ENCODE measurements around the gene DGKI.

Gene DGKI

DNA sequence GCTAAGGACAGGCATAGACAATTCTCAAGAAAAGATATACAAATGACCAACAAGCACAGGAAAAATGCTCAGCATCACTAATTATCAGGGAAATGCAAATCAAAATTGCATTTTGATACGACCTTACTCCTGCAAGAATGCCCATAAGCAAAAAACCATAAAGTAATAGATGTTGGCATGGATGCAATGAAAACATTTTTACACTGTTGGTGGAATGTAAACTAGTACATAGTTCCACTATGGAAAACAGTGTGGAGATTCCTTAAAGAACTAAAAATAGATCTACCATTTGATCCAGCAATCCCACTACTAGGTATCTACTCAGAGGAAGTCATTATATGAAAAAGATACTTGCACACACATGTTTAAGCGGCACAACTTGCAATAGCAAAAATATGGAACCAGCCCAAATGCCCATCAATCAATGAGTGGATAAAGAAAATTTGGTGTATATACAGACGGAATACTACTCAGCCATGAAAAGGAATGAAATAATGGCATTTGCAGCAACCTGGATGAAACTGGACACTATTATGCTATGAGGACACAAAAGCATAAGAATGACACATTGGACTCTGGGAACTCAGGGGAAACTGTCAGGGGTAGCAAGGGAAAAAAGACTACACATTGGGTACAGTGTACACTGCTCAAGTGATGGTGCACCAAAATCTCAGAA is 59.3 kb downstream of the DGKI start:
- Histone ChIP-seq H3K79me2 (ENCODE audit: insufficient read depth, low read depth) (no peaks in the 10 kb centered on the region), H3K4me1 (ENCODE audit: low read depth, poor library complexity, severe bottlenecking) (no peaks in the 10 kb centered on the region), H3K4me2 (no peak overlapping the region), H3K27me3 (ENCODE audit: insufficient read depth, low read depth) (no peaks in the 10 kb centered on the region), H2AFZ (ENCODE audit: low read depth) (no peak overlapping the region), H3K4me3 (IDR thresholded peaks at IDR 0.05; ENCODE audit: insufficient read depth, low read depth, low read length) (no peak overlapping the region), H4K20me1 (ENCODE audit: insufficient read depth) (no peaks in the 10 kb centered on the region), H3K27ac (no peak overlapping the region), H3K36me3 (ENCODE audit: insufficient read depth) (no peaks in the 10 kb centered on the region), H3K9ac (no peak overlapping the region)
- TF ChIP-seq, protein P1, sequence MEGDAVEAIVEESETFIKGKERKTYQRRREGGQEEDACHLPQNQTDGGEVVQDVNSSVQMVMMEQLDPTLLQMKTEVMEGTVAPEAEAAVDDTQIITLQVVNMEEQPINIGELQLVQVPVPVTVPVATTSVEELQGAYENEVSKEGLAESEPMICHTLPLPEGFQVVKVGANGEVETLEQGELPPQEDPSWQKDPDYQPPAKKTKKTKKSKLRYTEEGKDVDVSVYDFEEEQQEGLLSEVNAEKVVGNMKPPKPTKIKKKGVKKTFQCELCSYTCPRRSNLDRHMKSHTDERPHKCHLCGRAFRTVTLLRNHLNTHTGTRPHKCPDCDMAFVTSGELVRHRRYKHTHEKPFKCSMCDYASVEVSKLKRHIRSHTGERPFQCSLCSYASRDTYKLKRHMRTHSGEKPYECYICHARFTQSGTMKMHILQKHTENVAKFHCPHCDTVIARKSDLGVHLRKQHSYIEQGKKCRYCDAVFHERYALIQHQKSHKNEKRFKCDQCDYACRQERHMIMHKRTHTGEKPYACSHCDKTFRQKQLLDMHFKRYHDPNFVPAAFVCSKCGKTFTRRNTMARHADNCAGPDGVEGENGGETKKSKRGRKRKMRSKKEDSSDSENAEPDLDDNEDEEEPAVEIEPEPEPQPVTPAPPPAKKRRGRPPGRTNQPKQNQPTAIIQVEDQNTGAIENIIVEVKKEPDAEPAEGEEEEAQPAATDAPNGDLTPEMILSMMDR (conservative IDR thresholded peaks at IDR 0.05; ENCODE audit: low read depth, low read length): no peak

DNA sequence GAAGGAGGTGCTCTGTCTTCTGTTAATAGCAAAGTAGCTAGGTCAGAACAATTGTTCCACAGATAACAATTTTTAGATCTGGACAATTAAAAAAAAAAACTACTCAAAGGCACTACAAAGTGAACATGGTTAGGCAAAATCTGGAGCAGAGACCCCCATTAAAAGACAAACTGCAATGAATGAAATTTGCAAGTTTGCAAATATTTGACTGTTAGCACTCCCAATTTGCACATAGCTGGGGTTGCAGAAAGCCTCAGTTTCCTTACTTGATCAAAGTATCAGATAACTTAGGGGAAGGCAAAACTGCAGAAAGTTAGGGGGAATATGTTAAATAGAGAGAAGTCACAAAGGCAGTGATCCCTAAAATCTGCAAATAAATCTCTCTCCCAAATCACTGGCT is 68.3 kb downstream of the DGKI start:
- Histone ChIP-seq H2AFZ (ENCODE audit: low read depth) (no peak overlapping the region), H3K36me3 (ENCODE audit: insufficient read depth) (no peaks in the 10 kb centered on the region), H4K20me1 (ENCODE audit: insufficient read depth) (no peaks in the 10 kb centered on the region), H3K27me3 (ENCODE audit: insufficient read depth, low read depth) (no peaks in the 10 kb centered on the region), H3K9ac (no peak overlapping the region), H3K4me1 (ENCODE audit: low read depth, poor library complexity, severe bottlenecking) (no peaks in the 10 kb centered on the region), H3K4me3 (IDR thresholded peaks at IDR 0.05; ENCODE audit: insufficient read depth, low read depth, low read length) (no peak overlapping the region), H3K27ac (no peak overlapping the region), H3K79me2 (ENCODE audit: insufficient read depth, low read depth) (no peaks in the 10 kb centered on the region), H3K4me2 (no peak overlapping the region)
- TF ChIP-seq, protein P1 (conservative IDR thresholded peaks at IDR 0.05; ENCODE audit: low read depth, low read length): no peak

DNA sequence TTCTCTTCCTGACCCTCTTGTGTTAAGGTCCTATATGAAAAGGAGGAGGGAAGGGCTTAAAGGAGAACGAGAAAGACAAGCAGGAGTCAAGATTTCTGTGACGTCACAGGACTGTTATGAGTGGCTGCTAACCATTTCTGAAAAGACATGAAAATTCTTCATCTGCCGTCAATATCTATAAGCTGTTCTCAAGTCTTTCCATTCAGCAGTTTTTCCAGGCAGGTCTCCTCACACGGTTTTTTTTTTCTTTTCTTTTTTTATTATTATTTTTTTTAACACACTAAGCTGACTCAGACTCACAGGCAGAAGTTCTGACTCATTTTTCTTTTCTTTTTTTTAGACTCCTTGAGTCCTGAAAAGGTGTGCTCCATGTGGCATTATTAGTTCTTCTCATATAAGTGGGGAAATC is 72.0 kb downstream of the DGKI start:
- no peak overlapping the region for H2AFZ ChIP-seq (ENCODE audit: low read depth)
- no peak overlapping the region for H3K4me3 ChIP-seq (IDR thresholded peaks at IDR 0.05; ENCODE audit: insufficient read depth, low read depth, low read length)
- no peak overlapping the region for H3K9ac ChIP-seq
- no peaks in the 10 kb centered on the region for H3K36me3 ChIP-seq (ENCODE audit: insufficient read depth)
- no peak overlapping the region for H3K4me2 ChIP-seq
- H3K27me3 ChIP-seq (ENCODE audit: insufficient read depth, low read depth): no peaks in the 10 kb centered on the region
- no peak overlapping the region for H3K27ac ChIP-seq
- no peaks in the 10 kb centered on the region for H3K79me2 ChIP-seq (ENCODE audit: insufficient read depth, low read depth)
- H4K20me1 ChIP-seq (ENCODE audit: insufficient read depth): no peaks in the 10 kb centered on the region
- TF ChIP-seq, protein P1 (conservative IDR thresholded peaks at IDR 0.05; ENCODE audit: low read depth, low read length): no peak
- H3K4me1 ChIP-seq (ENCODE audit: low read depth, poor library complexity, severe bottlenecking): no peaks in the 10 kb centered on the region

GRCh38 chr7:137772748-137773147 is 74.0 kb downstream of the DGKI start:
- no peaks in the 10 kb centered on the region for H4K20me1 ChIP-seq (ENCODE audit: insufficient read depth)
- H3K9ac ChIP-seq: no peak overlapping the region
- H3K27ac ChIP-seq: no peak overlapping the region
- no peak overlapping the region for H3K4me2 ChIP-seq
- H3K79me2 ChIP-seq (ENCODE audit: insufficient read depth, low read depth): no peaks in the 10 kb centered on the region
- no peaks in the 10 kb centered on the region for H3K27me3 ChIP-seq (ENCODE audit: insufficient read depth, low read depth)
- TF ChIP-seq, protein P1 (conservative IDR thresholded peaks at IDR 0.05; ENCODE audit: low read depth, low read length): no peak
- H3K4me1 ChIP-seq (ENCODE audit: low read depth, poor library complexity, severe bottlenecking): no peaks in the 10 kb centered on the region
- no peaks in the 10 kb centered on the region for H3K36me3 ChIP-seq (ENCODE audit: insufficient read depth)
- H3K4me3 ChIP-seq (IDR thresholded peaks at IDR 0.05; ENCODE audit: insufficient read depth, low read depth, low read length): no peak overlapping the region
- H2AFZ ChIP-seq (ENCODE audit: low read depth): no peak overlapping the region

Measured in KMS-11 (cell line).